ENCODE data around the gene PPP4R4. TPM values are rescaled to one million over a fixed set of nuclear protein-coding genes. Genes with fewer than 3 reads are reported as not detected.
A peak's percentile ranks its signal among the peaks of the same experiment; 100 is the strongest.

The PPP4R4 gene
- total RNA-seq, 1 donor from 2014 or later, result 25.5 TPM

DNA sequence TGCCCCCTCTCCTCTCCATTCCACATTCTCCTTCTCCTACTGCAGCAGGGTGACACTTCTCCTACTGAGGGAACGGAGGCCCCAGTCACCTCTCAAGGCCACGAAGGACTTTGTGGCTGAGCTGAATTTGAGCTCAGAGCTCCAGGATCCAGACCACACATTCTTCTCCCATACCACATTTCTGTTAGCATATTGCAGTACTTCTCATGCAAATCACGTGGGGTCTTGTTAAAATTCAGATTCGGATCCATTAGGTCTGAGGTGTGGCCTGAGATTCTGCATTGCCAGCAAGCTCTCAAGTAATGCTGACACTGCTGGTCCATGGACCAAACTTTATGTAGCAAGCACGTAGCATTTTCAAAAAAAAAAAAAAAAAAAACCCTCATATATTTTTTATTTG, 35.1 kb upstream of the PPP4R4 start:
- Mint-ChIP-seq H3K27ac (peak overlapping the region; percentile 57), H3K36me3 (no peaks in the 10 kb centered on the region), H3K4me3 (no peak overlapping the region), H3K4me1 (peaks cover 14% of the 10 kb centered on the region), H3K27me3 (ENCODE audit: insufficient read depth, low read depth) (peaks cover 10% of the 10 kb centered on the region), H3K9me3 (peaks cover 7% of the 10 kb centered on the region)
- H3K4me1 ChIP-seq, result peaks cover 6% of the 10 kb centered on the region
- H3K9me3 ChIP-seq (ENCODE audit: low read depth), result peaks cover 6% of the 10 kb centered on the region
- no peak overlapping the region for H3K4me2 ChIP-seq
- no peak overlapping the region for H2AFZ ChIP-seq (replicated peaks)
- DNase-seq (ENCODE audit: low spot score), result no peak
- no peak overlapping the region for H3K9ac ChIP-seq
- no peaks in the 10 kb centered on the region for H4K20me1 ChIP-seq (ENCODE audit: low read depth)
- peaks cover 10% of the 10 kb centered on the region for H3F3A ChIP-seq (ENCODE audit: low read depth)
- TF ChIP-seq EZH2phosphoT487 (IDR thresholded peaks at IDR 0.05), result no peak
- no peak for TF ChIP-seq EZH2 (IDR thresholded peaks at IDR 0.05)
- TF ChIP-seq, protein P1, sequence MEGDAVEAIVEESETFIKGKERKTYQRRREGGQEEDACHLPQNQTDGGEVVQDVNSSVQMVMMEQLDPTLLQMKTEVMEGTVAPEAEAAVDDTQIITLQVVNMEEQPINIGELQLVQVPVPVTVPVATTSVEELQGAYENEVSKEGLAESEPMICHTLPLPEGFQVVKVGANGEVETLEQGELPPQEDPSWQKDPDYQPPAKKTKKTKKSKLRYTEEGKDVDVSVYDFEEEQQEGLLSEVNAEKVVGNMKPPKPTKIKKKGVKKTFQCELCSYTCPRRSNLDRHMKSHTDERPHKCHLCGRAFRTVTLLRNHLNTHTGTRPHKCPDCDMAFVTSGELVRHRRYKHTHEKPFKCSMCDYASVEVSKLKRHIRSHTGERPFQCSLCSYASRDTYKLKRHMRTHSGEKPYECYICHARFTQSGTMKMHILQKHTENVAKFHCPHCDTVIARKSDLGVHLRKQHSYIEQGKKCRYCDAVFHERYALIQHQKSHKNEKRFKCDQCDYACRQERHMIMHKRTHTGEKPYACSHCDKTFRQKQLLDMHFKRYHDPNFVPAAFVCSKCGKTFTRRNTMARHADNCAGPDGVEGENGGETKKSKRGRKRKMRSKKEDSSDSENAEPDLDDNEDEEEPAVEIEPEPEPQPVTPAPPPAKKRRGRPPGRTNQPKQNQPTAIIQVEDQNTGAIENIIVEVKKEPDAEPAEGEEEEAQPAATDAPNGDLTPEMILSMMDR (IDR thresholded peaks at IDR 0.05), result no peak
- no peaks in the 10 kb centered on the region for H3K27me3 ChIP-seq
- H3K79me2 ChIP-seq (ENCODE audit: low read depth), result no peaks in the 10 kb centered on the region
- no peak overlapping the region for H3K27ac ChIP-seq
- H3K36me3 ChIP-seq, result no peaks in the 10 kb centered on the region
- no peak overlapping the region for H3K4me3 ChIP-seq

DNA sequence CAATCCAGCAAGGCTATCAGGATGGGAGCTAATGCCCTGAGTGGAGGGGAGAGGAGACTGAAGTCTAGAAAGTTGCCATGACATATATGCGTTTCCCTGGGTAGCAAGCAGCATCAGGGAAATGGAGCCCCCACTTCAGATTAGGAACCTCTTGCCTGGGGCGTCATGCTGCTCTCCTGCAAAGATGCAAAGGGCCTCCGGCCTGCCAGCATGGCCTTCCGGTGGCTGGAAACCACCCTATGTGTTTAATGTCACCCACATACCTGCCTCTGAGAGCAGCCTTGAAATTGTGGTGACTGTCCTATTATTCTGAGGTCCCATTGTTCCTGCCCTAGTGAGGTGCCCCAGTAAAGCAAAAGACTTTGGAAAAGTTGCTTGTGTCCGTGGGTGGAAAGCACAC, 34.7 kb upstream of the PPP4R4 start:
- H3K27ac Mint-ChIP-seq, result no peak overlapping the region
- H3K36me3 ChIP-seq, result no peaks in the 10 kb centered on the region

DNA sequence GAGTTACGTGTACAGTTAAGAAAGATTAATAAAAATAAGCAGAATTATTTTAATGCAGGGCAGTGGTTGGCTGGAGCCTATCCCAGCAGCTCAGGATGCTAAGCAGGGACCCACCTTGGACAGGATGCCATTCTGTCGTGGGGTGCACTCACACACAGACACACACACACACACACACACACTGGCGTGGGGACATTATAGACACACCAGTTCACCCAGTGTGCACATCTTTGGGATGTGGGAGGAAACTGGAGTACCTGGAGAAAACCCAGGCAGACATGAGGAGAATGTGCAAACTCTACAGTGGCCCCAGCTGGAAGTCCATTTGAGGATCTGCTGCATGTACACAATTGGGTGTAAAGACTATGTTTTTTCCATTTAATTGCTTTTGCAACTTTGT, 31.9 kb upstream of the PPP4R4 start:
- no peak for TF ChIP-seq EZH2phosphoT487 (IDR thresholded peaks at IDR 0.05)
- Histone ChIP-seq H3K27ac (no peak overlapping the region), H3K4me1 (peaks cover 14% of the 10 kb centered on the region), H3K9ac (no peak overlapping the region), H4K20me1 (ENCODE audit: low read depth) (no peaks in the 10 kb centered on the region), H3F3A (ENCODE audit: low read depth) (peaks cover 20% of the 10 kb centered on the region), H3K4me2 (no peak overlapping the region), H2AFZ (replicated peaks) (no peak overlapping the region), H3K79me2 (ENCODE audit: low read depth) (no peaks in the 10 kb centered on the region), H3K27me3 (no peaks in the 10 kb centered on the region), H3K4me3 (no peak overlapping the region), H3K36me3 (no peaks in the 10 kb centered on the region), H3K9me3 (ENCODE audit: low read depth) (no peaks in the 10 kb centered on the region)
- Mint-ChIP-seq H3K4me1 (peaks cover 21% of the 10 kb centered on the region), H3K27me3 (ENCODE audit: insufficient read depth, low read depth) (peaks cover 12% of the 10 kb centered on the region), H3K9me3 (no peaks in the 10 kb centered on the region), H3K36me3 (no peaks in the 10 kb centered on the region), H3K4me3 (no peak overlapping the region), H3K27ac (no peak overlapping the region)
- DNase-seq (ENCODE audit: low spot score), result no peak

More for the DNA sequence above, 34.7 kb upstream of the PPP4R4 start:
- peaks cover 7% of the 10 kb centered on the region for H3K9me3 Mint-ChIP-seq
- peaks cover 6% of the 10 kb centered on the region for H3K4me1 ChIP-seq
- peaks cover 15% of the 10 kb centered on the region for H3K4me1 Mint-ChIP-seq
- no peak overlapping the region for H3K4me3 ChIP-seq
- TF ChIP-seq, protein P1 (IDR thresholded peaks at IDR 0.05), result no peak
- TF ChIP-seq EZH2 (IDR thresholded peaks at IDR 0.05) (no peak), EZH2phosphoT487 (IDR thresholded peaks at IDR 0.05) (no peak)
- H4K20me1 ChIP-seq (ENCODE audit: low read depth), result no peaks in the 10 kb centered on the region
- H3K27me3 ChIP-seq, result no peaks in the 10 kb centered on the region
- peaks cover 10% of the 10 kb centered on the region for H3K27me3 Mint-ChIP-seq (ENCODE audit: insufficient read depth, low read depth)
- no peak overlapping the region for H3K4me2 ChIP-seq
- no peaks in the 10 kb centered on the region for H3K79me2 ChIP-seq (ENCODE audit: low read depth)
- H3K27ac ChIP-seq, result no peak overlapping the region
- H3K9me3 ChIP-seq (ENCODE audit: low read depth), result peaks cover 6% of the 10 kb centered on the region
- peaks cover 13% of the 10 kb centered on the region for H3F3A ChIP-seq (ENCODE audit: low read depth)
- H3K36me3 Mint-ChIP-seq, result no peaks in the 10 kb centered on the region
- no peak for DNase-seq (ENCODE audit: low spot score)
- no peak overlapping the region for H2AFZ ChIP-seq (replicated peaks)
- no peak overlapping the region for H3K9ac ChIP-seq
- H3K4me3 Mint-ChIP-seq, result no peak overlapping the region

DNA sequence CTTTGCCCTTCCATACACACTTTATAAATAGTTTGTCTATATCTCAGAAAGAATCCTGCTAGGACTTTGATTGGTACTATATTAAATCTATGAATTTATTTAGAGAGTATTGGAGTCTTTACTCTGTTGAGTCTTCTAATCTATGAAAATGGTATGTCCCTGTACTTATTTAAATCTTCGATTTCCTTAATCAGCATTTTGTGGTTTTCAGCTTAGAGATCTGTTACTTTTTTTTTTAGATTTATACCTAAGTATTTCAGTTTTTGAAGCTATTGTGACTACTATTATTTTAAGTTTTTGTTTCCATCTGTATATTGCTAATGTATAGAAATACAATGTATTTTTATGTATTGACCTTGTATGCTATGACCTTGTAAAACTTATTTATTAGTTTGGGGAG, 31.3 kb upstream of the PPP4R4 start:
- Mint-ChIP-seq H3K9me3 (no peaks in the 10 kb centered on the region), H3K36me3 (no peaks in the 10 kb centered on the region), H3K4me3 (no peak overlapping the region), H3K4me1 (peaks cover 21% of the 10 kb centered on the region), H3K27ac (no peak overlapping the region), H3K27me3 (ENCODE audit: insufficient read depth, low read depth) (peaks cover 11% of the 10 kb centered on the region)
- Histone ChIP-seq H3K36me3 (no peaks in the 10 kb centered on the region), H4K20me1 (ENCODE audit: low read depth) (no peaks in the 10 kb centered on the region), H3K9me3 (ENCODE audit: low read depth) (no peaks in the 10 kb centered on the region), H3K4me1 (peaks cover 14% of the 10 kb centered on the region), H3F3A (ENCODE audit: low read depth) (peaks cover 20% of the 10 kb centered on the region), H3K27me3 (no peaks in the 10 kb centered on the region), H3K9ac (no peak overlapping the region), H3K4me2 (no peak overlapping the region), H2AFZ (replicated peaks) (no peak overlapping the region), H3K4me3 (no peak overlapping the region), H3K27ac (no peak overlapping the region), H3K79me2 (ENCODE audit: low read depth) (no peaks in the 10 kb centered on the region)
- DNase-seq (ENCODE audit: low spot score), result no peak
- TF ChIP-seq, protein P1 (IDR thresholded peaks at IDR 0.05), result no peak
